Fibroblast of lung (primary cell): ENCODE data around the gene CCDC7. TPM values are rescaled to one million over a fixed set of nuclear protein-coding genes. Genes with fewer than 3 reads are reported as not detected.
"Not testable (repeated sequence)": the region's sequence is repeated elsewhere in the genome, so short reads cannot be mapped to it uniquely, and the experiment has no call there.

Source experiments
- DNase-seq, 2 donors: peaks; one replicate each; pipeline versions ENCODE4 v3.0.0 to v3.0.0-alpha.2; 2010; ENCODE audit warnings: low read depth in 2 of 2
- H2AFZ ChIP-seq: 2 replicates; pipeline ENCODE4 v1.5.1; 2012; ENCODE audit warnings: low read length, control low read depth, inconsistent platforms
- H3K27ac ChIP-seq: 2 replicates; pipeline ENCODE4 v1.5.1; 2011; ENCODE audit warnings: low read length, control low read depth; ENCODE audit not compliant: insufficient read depth
- H3K27me3 ChIP-seq: 2 replicates; pipeline ENCODE4 v1.5.1; 2011; ENCODE audit warnings: mild to moderate bottlenecking, low read length; ENCODE audit not compliant: control insufficient read depth, insufficient read depth
- H3K36me3 ChIP-seq: 2 replicates; pipeline ENCODE4 v1.5.1; 2011; ENCODE audit warnings: low read length; ENCODE audit not compliant: control insufficient read depth, insufficient read depth
- H3K4me1 ChIP-seq: 2 replicates; pipeline ENCODE4 v1.5.1; 2011; ENCODE audit warnings: low read length; ENCODE audit not compliant: control insufficient read depth, insufficient read depth; ENCODE audit errors: extremely low read depth
- H3K4me2 ChIP-seq: 2 replicates; pipeline ENCODE4 v1.5.1; 2011; ENCODE audit warnings: low read length, control low read depth; ENCODE audit not compliant: insufficient read depth; ENCODE audit errors: extremely low read depth
- H3K4me3 ChIP-seq, 4 experiments: fragments of 200-600 bp in 1 of 4; sonication (generic) in 1 of 4; replicated peaks in 1 of 4; 2 replicates each; pipeline ENCODE4 v1.5.1; 2011 to 2016; ENCODE audit warnings: low read length in 4 of 4, low read depth in 3 of 4, mild to moderate bottlenecking in 3 of 4, control low read depth in 2 of 4, inconsistent platforms in 1 of 4, mixed read lengths in 1 of 4; ENCODE audit not compliant: insufficient read depth in 1 of 4; ENCODE audit errors: control extremely low read depth in 1 of 4
- H3K79me2 ChIP-seq: 2 replicates; pipeline ENCODE4 v1.5.1; 2012; ENCODE audit warnings: mild to moderate bottlenecking, low read length, inconsistent platforms; ENCODE audit not compliant: control insufficient read depth, insufficient read depth
- H3K9ac ChIP-seq: 2 replicates; pipeline ENCODE4 v1.5.1; 2011; ENCODE audit warnings: mild to moderate bottlenecking, low read length, control low read depth; ENCODE audit not compliant: insufficient read depth
- H3K9me3 ChIP-seq: 2 replicates; pipeline ENCODE4 v1.5.1; 2012; ENCODE audit warnings: low read depth, low read length; ENCODE audit not compliant: control insufficient read depth, insufficient read depth
- H4K20me1 ChIP-seq: 2 replicates; pipeline ENCODE4 v1.5.1; 2011; ENCODE audit warnings: low read length; ENCODE audit not compliant: control insufficient read depth, insufficient read depth; ENCODE audit errors: extremely low read depth
- EZH2 ChIP-seq: IDR thresholded peaks from 2 replicates; pipeline ENCODE4 v1.5.1; 2012; ENCODE audit warnings: low read length, control low read depth, mild to moderate bottlenecking; ENCODE audit errors: missing control alignments
- polyA plus RNA-seq, 2 donors: library from polyadenylated mRNA; depleted of rRNA in 1 of 2; stranded (reverse) in 1 of 2; unstranded in 1 of 2; fragments of >200 nt; gene quantifications; 2 replicates each; pipeline ENCODE4 v1.2.1, GENCODE V29; 2011 to 2012; ENCODE audit warnings: missing spikeins in 1 of 2
- total RNA-seq: library from RNA; depleted of rRNA; stranded (reverse); fragments of >200 nt; gene quantifications from 2 replicates; pipeline ENCODE4 v1.2.1, GENCODE V29; 2014
- TF ChIP-seq, protein P1 (sequence below), 2 donors: IDR thresholded peaks in 1 of 2; conservative IDR thresholded peaks in 1 of 2; 1 replicate in 1 of 2; 2 replicates in 1 of 2; pipeline ENCODE4 v1.5.1; 2011 to 2012; ENCODE audit warnings: low read length in 2 of 2, control low read depth in 1 of 2, inconsistent platforms in 1 of 2, low read depth in 1 of 2, mild to moderate bottlenecking in 1 of 2

CCDC7 gene
- total and polyA plus RNA-seq, 2 donors (not counting 1 experiment from before 2014, with no cell fraction given): 1.0 to 19.5 TPM

DNA sequence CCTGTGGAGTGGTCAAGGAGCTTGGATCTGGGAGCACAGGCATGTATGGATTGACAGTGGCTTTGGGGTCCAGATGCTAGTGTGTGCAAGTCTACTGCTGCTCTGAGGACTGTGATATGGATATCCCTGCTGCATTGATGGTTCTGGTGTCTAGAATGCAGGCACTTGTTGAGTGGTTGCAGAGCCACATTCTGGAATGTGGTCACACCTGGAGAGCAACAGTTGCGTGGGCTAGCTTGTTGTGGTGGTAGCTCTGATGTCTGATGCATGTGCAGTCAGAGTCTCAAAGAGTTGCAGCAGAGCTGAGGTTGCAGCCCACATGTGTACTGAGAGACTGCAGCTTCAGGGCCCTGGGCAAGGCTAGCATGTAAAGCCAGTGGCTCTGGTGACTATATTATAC, 43.2 kb downstream of the CCDC7 start:
- Histone ChIP-seq H3K36me3 (no peaks in the 10 kb centered on the region), H3K27me3 (no peaks in the 10 kb centered on the region), H3K79me2 (no peaks in the 10 kb centered on the region), H3K9me3 (no peaks in the 10 kb centered on the region), H3K4me1 (no peaks in the 10 kb centered on the region), H4K20me1 (no peaks in the 10 kb centered on the region), H3K27ac (no peak overlapping the region), H3K4me3 (no peak overlapping the region), H3K9ac (no peak overlapping the region), H2AFZ (no peak overlapping the region), H3K4me2 (no peak overlapping the region)
- no peak for DNase-seq
- TF ChIP-seq, protein P1, sequence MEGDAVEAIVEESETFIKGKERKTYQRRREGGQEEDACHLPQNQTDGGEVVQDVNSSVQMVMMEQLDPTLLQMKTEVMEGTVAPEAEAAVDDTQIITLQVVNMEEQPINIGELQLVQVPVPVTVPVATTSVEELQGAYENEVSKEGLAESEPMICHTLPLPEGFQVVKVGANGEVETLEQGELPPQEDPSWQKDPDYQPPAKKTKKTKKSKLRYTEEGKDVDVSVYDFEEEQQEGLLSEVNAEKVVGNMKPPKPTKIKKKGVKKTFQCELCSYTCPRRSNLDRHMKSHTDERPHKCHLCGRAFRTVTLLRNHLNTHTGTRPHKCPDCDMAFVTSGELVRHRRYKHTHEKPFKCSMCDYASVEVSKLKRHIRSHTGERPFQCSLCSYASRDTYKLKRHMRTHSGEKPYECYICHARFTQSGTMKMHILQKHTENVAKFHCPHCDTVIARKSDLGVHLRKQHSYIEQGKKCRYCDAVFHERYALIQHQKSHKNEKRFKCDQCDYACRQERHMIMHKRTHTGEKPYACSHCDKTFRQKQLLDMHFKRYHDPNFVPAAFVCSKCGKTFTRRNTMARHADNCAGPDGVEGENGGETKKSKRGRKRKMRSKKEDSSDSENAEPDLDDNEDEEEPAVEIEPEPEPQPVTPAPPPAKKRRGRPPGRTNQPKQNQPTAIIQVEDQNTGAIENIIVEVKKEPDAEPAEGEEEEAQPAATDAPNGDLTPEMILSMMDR (conservative IDR thresholded peaks at IDR 0.05 in 1 of 2, IDR thresholded peaks at IDR 0.05 in 1 of 2; ENCODE audit: low read depth in 1 of 2, low read length in 2 of 2): no peak
- TF ChIP-seq EZH2: no peak

DNA sequence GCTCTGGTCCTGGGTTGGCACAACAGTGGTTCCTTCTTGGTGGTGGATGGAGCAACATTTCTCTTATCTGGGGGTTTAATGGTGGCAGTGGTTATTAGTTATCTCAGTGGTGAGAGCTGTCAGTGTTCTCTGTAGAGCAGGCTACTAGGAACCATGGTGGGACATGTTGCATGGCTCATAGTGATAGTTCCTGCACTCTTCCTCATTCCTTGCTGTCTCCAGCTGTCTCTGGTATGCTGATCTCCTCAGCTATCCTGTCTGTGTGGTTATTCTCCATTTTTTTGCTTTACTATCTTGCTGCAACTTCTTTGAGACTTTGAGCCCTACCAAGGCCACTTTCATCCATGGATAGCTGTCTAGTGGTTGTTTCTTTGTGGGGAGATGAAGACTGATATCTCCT, 44.0 kb downstream of the CCDC7 start:
- TF ChIP-seq EZH2: no peak
- TF ChIP-seq, protein P1 (conservative IDR thresholded peaks at IDR 0.05 in 1 of 2, IDR thresholded peaks at IDR 0.05 in 1 of 2; ENCODE audit: low read depth in 1 of 2, low read length in 2 of 2): no peak

GRCh38 chr10:32494562-32494961, 48.6 kb downstream of the CCDC7 start:
- H3K9me3 ChIP-seq: not testable (repeated sequence)

More for the DNA sequence above, 44.0 kb downstream of the CCDC7 start:
- Histone ChIP-seq H3K4me1 (no peaks in the 10 kb centered on the region), H3K9ac (no peak overlapping the region), H3K27me3 (no peaks in the 10 kb centered on the region), H3K4me2 (no peak overlapping the region), H3K27ac (no peak overlapping the region), H3K36me3 (no peaks in the 10 kb centered on the region), H2AFZ (no peak overlapping the region), H3K4me3 (no peak overlapping the region), H3K79me2 (no peaks in the 10 kb centered on the region), H4K20me1 (no peaks in the 10 kb centered on the region), H3K9me3 (no peaks in the 10 kb centered on the region)
- peak in 1 of 2 donors; percentile 1 for DNase-seq

DNA sequence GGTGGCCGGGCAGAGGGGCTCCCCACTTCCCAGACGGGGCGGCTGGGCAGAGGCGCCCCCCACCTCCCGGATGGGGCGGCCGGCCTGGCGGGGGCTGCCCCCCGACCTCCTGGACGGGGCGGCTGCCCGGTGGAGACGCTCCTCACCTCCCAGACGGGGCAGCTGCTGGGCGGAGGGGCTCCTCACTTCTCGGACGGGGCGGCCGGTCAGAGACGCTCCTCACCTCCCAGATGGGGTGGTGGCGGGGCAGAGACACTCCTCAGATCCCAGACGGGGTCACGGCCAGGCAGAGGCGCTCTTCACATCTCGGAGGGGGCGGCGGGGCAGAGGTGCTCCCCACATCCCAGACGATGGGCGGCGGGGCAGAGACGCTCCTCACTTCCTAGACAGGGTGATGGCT, 54.2 kb downstream of the CCDC7 start:
- not testable (repeated sequence) for H4K20me1 ChIP-seq, H3K4me3 ChIP-seq, H3K27ac ChIP-seq, H3K36me3 ChIP-seq, H3K9ac ChIP-seq, H3K27me3 ChIP-seq, H3K4me2 ChIP-seq, DNase-seq, H2AFZ ChIP-seq, H3K79me2 ChIP-seq, H3K9me3 ChIP-seq, H3K4me1 ChIP-seq

More at GRCh38 chr10:32494562-32494961, 48.6 kb downstream of the CCDC7 start:
- not testable (repeated sequence) for H3K4me2 ChIP-seq, H3K9ac ChIP-seq, H3K4me3 ChIP-seq, H3K27ac ChIP-seq, H3K36me3 ChIP-seq, H3K27me3 ChIP-seq, H4K20me1 ChIP-seq, H3K4me1 ChIP-seq, DNase-seq, H3K79me2 ChIP-seq, H2AFZ ChIP-seq
